IMR-90 (cell line): ENCODE results near the gene TMEM204. TPM values are rescaled to one million over a fixed set of nuclear protein-coding genes. Genes with fewer than 3 reads are reported as not detected.

ENCODE experiments used
- ATAC-seq: fragments of 200-7000 bp; cut with Tn5 transposase; 2 replicates; pipeline ENCODE4 v1.9.1; 2020; ENCODE audit warnings: low read depth, mild to moderate bottlenecking, moderate library complexity
- BruUV-seq: library from RNA; stranded (reverse); fragments of 400-500 nt; replicated peaks from 2 replicates; lab custom pipeline; 2021; lab: Mats Ljungman, UMichigan
- CTCF ChIA-PET: fragments of 300-600 bp; formaldehyde crosslinking; extraction: SDS; loops from one replicate; lab custom pipeline; 2021; ENCODE audit warnings: antibody characterized with exemption; lab: Yijun Ruan, JAX
- POLR2A ChIA-PET: fragments of 300-600 bp; sonication (Branson Sonifier 250); formaldehyde crosslinking; loops from one replicate; lab custom pipeline; 2022; ENCODE audit warnings: antibody characterized with exemption; ENCODE audit not compliant: unreplicated experiment; lab: Charles Lee
- DNase-seq: peaks from one replicate; pipeline ENCODE4 v3.0.0; 2013
- H2AFZ ChIP-seq: replicated peaks from 2 replicates; pipeline ENCODE3; 2013; ENCODE audit warnings: low read length, mild to moderate bottlenecking; ENCODE audit not compliant: poor library complexity
- H2AK5ac ChIP-seq: 2 replicates; pipeline ENCODE4 v1.6.1; 2013; ENCODE audit warnings: low read depth, low read length, inconsistent platforms
- H2AK9ac ChIP-seq: replicated peaks from 2 replicates; pipeline ENCODE3; 2013; ENCODE audit warnings: mild to moderate bottlenecking, low read depth, low read length, moderate library complexity; ENCODE audit not compliant: poor library complexity
- H2BK120ac ChIP-seq: 2 replicates; pipeline ENCODE4 v1.6.1; 2013; ENCODE audit warnings: low read depth, low read length, inconsistent platforms
- H2BK15ac ChIP-seq: 3 replicates; pipeline ENCODE4 v1.6.1; 2013; ENCODE audit warnings: low read depth, low read length, inconsistent platforms
- H2BK20ac ChIP-seq: 2 replicates; pipeline ENCODE4 v1.6.1; 2013; ENCODE audit warnings: low read depth, mild to moderate bottlenecking, inconsistent platforms, low read length, moderate library complexity
- H2BK5ac ChIP-seq: 2 replicates; pipeline ENCODE4 v1.6.1; 2013; ENCODE audit warnings: mild to moderate bottlenecking, low read depth, low read length, inconsistent platforms; ENCODE audit not compliant: poor library complexity, severe bottlenecking
- H3K14ac ChIP-seq: replicated peaks from 2 replicates; pipeline ENCODE4 v1.6.1; 2013; ENCODE audit warnings: low read depth, low read length, inconsistent platforms
- H3K18ac ChIP-seq: 2 replicates; pipeline ENCODE4 v1.6.1; 2013; ENCODE audit warnings: low read depth, low read length, control low read depth
- H3K23ac ChIP-seq: 2 replicates; pipeline ENCODE4 v1.6.1; 2013; ENCODE audit warnings: low read depth, low read length, inconsistent platforms
- H3K27ac ChIP-seq: 2 replicates; pipeline ENCODE4 v1.5.1; 2013; ENCODE audit warnings: mild to moderate bottlenecking, control low read depth, low read length; ENCODE audit not compliant: insufficient read depth
- H3K27me3 ChIP-seq: 2 replicates; pipeline ENCODE4 v1.6.1; 2013; ENCODE audit warnings: low read length; ENCODE audit not compliant: control insufficient read depth, insufficient read depth
- H3K36me3 ChIP-seq: 2 replicates; pipeline ENCODE4 v1.6.1; 2013; ENCODE audit warnings: low read length, mixed read lengths; ENCODE audit not compliant: control insufficient read depth, insufficient read depth
- H3K4ac ChIP-seq: 2 replicates; pipeline ENCODE4 v1.6.1; 2013; ENCODE audit warnings: low read depth, low read length, inconsistent platforms
- H3K4me1 ChIP-seq: 2 replicates; pipeline ENCODE4 v1.6.1; 2013; ENCODE audit warnings: low read length, mixed read lengths; ENCODE audit not compliant: control insufficient read depth, insufficient read depth
- H3K4me2 ChIP-seq: 2 replicates; pipeline ENCODE4 v1.6.1; 2013; ENCODE audit warnings: low read depth, mild to moderate bottlenecking, control low read depth, low read length, moderate library complexity
- H3K4me3 ChIP-seq: 2 replicates; pipeline ENCODE4 v1.5.1; 2013; ENCODE audit warnings: low read depth, mild to moderate bottlenecking, control low read depth, low read length, moderate library complexity; ENCODE audit not compliant: insufficient read depth
- H3K56ac ChIP-seq: 2 replicates; pipeline ENCODE4 v1.6.1; 2013; ENCODE audit warnings: low read length, inconsistent platforms; ENCODE audit not compliant: insufficient read depth; ENCODE audit errors: extremely low read depth
- H3K79me1 ChIP-seq, 2 experiments: 2 replicates each; pipeline ENCODE4 v1.6.1; 2013; ENCODE audit warnings: low read length in 2 of 2, inconsistent platforms in 1 of 2, low read depth in 1 of 2
- H3K9ac ChIP-seq: 2 replicates; pipeline ENCODE4 v1.6.1; 2013; ENCODE audit warnings: low read depth, low read length, control low read depth
- H3K9me1 ChIP-seq: 2 replicates; pipeline ENCODE4 v1.6.1; 2013; ENCODE audit warnings: low read length, inconsistent platforms; ENCODE audit not compliant: insufficient read depth
- H3K9me3 ChIP-seq: 2 replicates; pipeline ENCODE4 v1.6.1; 2013; ENCODE audit warnings: low read length; ENCODE audit not compliant: control insufficient read depth, insufficient read depth
- H4K20me1 ChIP-seq: 2 replicates; pipeline ENCODE4 v1.6.1; 2013; ENCODE audit warnings: low read length, inconsistent platforms; ENCODE audit not compliant: insufficient read depth
- H4K5ac ChIP-seq: 2 replicates; pipeline ENCODE4 v1.6.1; 2013; ENCODE audit warnings: mild to moderate bottlenecking, low read depth, low read length, control low read depth
- H4K8ac ChIP-seq, 2 experiments: 2 replicates each; pipeline ENCODE4 v1.6.1; 2013; ENCODE audit warnings: low read depth in 2 of 2, low read length in 2 of 2, control low read depth in 1 of 2, inconsistent platforms in 1 of 2
- H4K91ac ChIP-seq: 2 replicates; pipeline ENCODE4 v1.6.1; 2013; ENCODE audit warnings: low read depth, low read length, inconsistent platforms; ENCODE audit not compliant: insufficient read depth
- BHLHE40 ChIP-seq: fragments of 150-350 bp; IDR thresholded peaks from 2 replicates; pipeline ENCODE4 v1.6.1; 2016; ENCODE audit warnings: mild to moderate bottlenecking, low read depth, low read length
- CEBPB ChIP-seq: IDR thresholded peaks from 2 replicates; pipeline ENCODE4 v1.6.1; 2012; ENCODE audit warnings: low read depth, low read length, improper control_type of control experiment
- CHD1 ChIP-seq: IDR thresholded peaks from 2 replicates; pipeline ENCODE4 v1.6.1; 2012; ENCODE audit warnings: low read depth, low read length, improper control_type of control experiment
- CTCF ChIP-seq: conservative IDR thresholded peaks from 2 replicates; pipeline ENCODE4 v1.5.1; 2012; ENCODE audit warnings: mild to moderate bottlenecking, low read depth, low read length, improper control_type of control experiment
- ELK1 ChIP-seq: fragments of 150-350 bp; IDR thresholded peaks from 2 replicates; pipeline ENCODE4 v1.6.1; 2016; ENCODE audit warnings: low read depth, mild to moderate bottlenecking, low read length, moderate library complexity, borderline replicate concordance
- MAFK ChIP-seq: IDR thresholded peaks from 2 replicates; pipeline ENCODE4 v1.6.1; 2012; ENCODE audit warnings: low read depth, low read length, improper control_type of control experiment
- MAZ ChIP-seq: IDR thresholded peaks from 2 replicates; pipeline ENCODE4 v1.6.1; 2012; ENCODE audit warnings: low read depth, mild to moderate bottlenecking, low read length, improper control_type of control experiment, moderate library complexity, borderline replicate concordance
- MXI1 ChIP-seq: IDR thresholded peaks from 2 replicates; pipeline ENCODE4 v1.6.1; 2012; ENCODE audit warnings: low read depth, mild to moderate bottlenecking, low read length, moderate library complexity, borderline replicate concordance
- RAD21 ChIP-seq: IDR thresholded peaks from 2 replicates; pipeline ENCODE4 v1.6.1; 2012; ENCODE audit warnings: low read length, improper control_type of control experiment
- RCOR1 ChIP-seq: IDR thresholded peaks from 2 replicates; pipeline ENCODE4 v1.6.1; 2012; ENCODE audit warnings: mild to moderate bottlenecking, low read length, improper control_type of control experiment; ENCODE audit not compliant: insufficient replicate concordance
- RFX5 ChIP-seq: IDR thresholded peaks from 2 replicates; pipeline ENCODE4 v1.8.0; 2012; ENCODE audit warnings: low read depth, mild to moderate bottlenecking, low read length, moderate library complexity
- SMC3 ChIP-seq: fragments of 150-350 bp; IDR thresholded peaks from 2 replicates; pipeline ENCODE4 v1.6.1; 2016; ENCODE audit warnings: low read depth, mild to moderate bottlenecking, antibody characterized with exemption, low read length, moderate library complexity
- USF2 ChIP-seq: fragments of 150-350 bp; IDR thresholded peaks from 2 replicates; pipeline ENCODE4 v1.6.1; 2017; ENCODE audit warnings: mild to moderate bottlenecking, antibody characterized with exemption, low read length, low read depth
- WGBS, 2 experiments: methylation state at CpG; one replicate each; pipeline versions ENCODE4 v1.1.5 to v1.1.7; 2013; ENCODE audit warnings: missing lambda C conversion rate in 2 of 2; ENCODE audit not compliant: insufficient read length in 1 of 2; ENCODE audit errors: extremely low coverage in 2 of 2; 5-methylcytosine and 5-hydroxymethylcytosine counted together
- dilution Hi-C: fragments of 300-500 bp; cut with HindIII; formaldehyde crosslinking; loops from one replicate; pipeline ENCODE4 v1.14.3; 2018; ENCODE audit warnings: low sequenced_read_pairs; ENCODE audit not compliant: unreplicated experiment
- in situ Hi-C: fragments of 300-500 bp; cut with MboI; formaldehyde crosslinking; loops from 3 replicates; pipeline ENCODE4 v1.14.3; 2019; ENCODE audit warnings: low sequenced_read_pairs, inconsistent platforms, mixed read lengths
- intact Hi-C: fragments of 100-400 bp; cut with micrococcal nuclease; formaldehyde crosslinking; loops from 2 replicates; pipeline ENCODE4 v1.10.0; 2022
- polyA plus RNA-seq, 3 experiments: library from polyadenylated mRNA; depleted of rRNA; stranded (reverse); fragments of >200 nt; gene quantifications; 2 replicates each; pipeline ENCODE4 v1.2.3, GENCODE V29; 2012; ENCODE audit warnings: low replicate concordance in 1 of 3
- total RNA-seq: library from RNA; depleted of rRNA; stranded (reverse); fragments of >200 nt; gene quantifications from 2 replicates; pipeline ENCODE4 v1.2.3, GENCODE V29; 2012

TMEM204 gene
- total and polyA plus RNA-seq, 2 of the 4 experiments (the other 2 are of a cell fraction) = 7.0 to 12.3 TPM

- H3K9ac ChIP-seq = no peak overlapping the region
- H2AFZ ChIP-seq = no peak overlapping the region
- 0 out of 2 replicates have a peak, but pooled peaks cover 4% of the 10 kb centered on the region for H3K9me1 ChIP-seq
- H4K5ac ChIP-seq = no peak overlapping the region
- peaks cover 6 to 35% of the 10 kb centered on the region in 2 experiments; a peak in 3 of 4 replicates for H3K79me1 ChIP-seq
- H3K14ac ChIP-seq = no peak overlapping the region
- no peak overlapping the region for H2BK120ac ChIP-seq
- H3K4me2 ChIP-seq = no peak overlapping the region
- no peak overlapping the region for H2BK20ac ChIP-seq
- H3K27me3 ChIP-seq = no peaks in the 10 kb centered on the region
- no peak overlapping the region for H3K18ac ChIP-seq
- peaks cover 3% of the 10 kb centered on the region; the same call in 1 of the 2 replicates for H3K4me1 ChIP-seq
- no TSS peak for BruUV-seq
- H2AK5ac ChIP-seq = no peak overlapping the region
- H3K9me3 ChIP-seq = no peaks in the 10 kb centered on the region
- H2BK15ac ChIP-seq = no peak overlapping the region
- DNase-seq (no peak), ATAC-seq (no peak)
- no peak overlapping the region for H3K23ac ChIP-seq
- H3K27ac ChIP-seq = no peak overlapping the region
- no peak overlapping the region for H3K4me3 ChIP-seq
- WGBS, 2 experiments = 98% methylated on average over 18 of the region's 23 CpGs; no CpG with 5 or more reads in 1 of the 2 experiments
- ChIA-PET CTCF (no interaction called here), POLR2A (no interaction called here)
- no peak overlapping the region for H4K8ac ChIP-seq
- no peak overlapping the region for H3K4ac ChIP-seq
- H3K56ac ChIP-seq = no peak overlapping the region
- H4K91ac ChIP-seq = no peak overlapping the region
- H2AK9ac ChIP-seq = no peak overlapping the region
- H4K20me1 ChIP-seq = no peaks in the 10 kb centered on the region
- dilution Hi-C loops (no loop called here), in situ Hi-C loops (no loop called here), intact Hi-C loops (no loop called here)
- H3K36me3 ChIP-seq = peaks cover 13% of the 10 kb centered on the region; the same call in 1 of the 2 replicates
- H2BK5ac ChIP-seq = no peak overlapping the region
- TF ChIP-seq CEBPB (no peak), MAZ (no peak), RFX5 (no peak), USF2 (no peak), CHD1 (no peak), BHLHE40 (no peak), MAFK (no peak), RAD21 (no peak), SMC3 (no peak), CTCF (no peak), ELK1 (no peak), MXI1 (no peak), RCOR1 (no peak)
Measured at GRCh38 chr16:1548727-1549126, 15.3 kb downstream of the TMEM204 start.
